Measurements from ENCODE around the gene PLLP. TPM values are rescaled to one million over a fixed set of nuclear protein-coding genes. Genes with fewer than 3 reads are reported as not detected.

PLLP gene
- total and polyA plus RNA-seq, 9 of the 15 experiments (the other 6 are each of a cell fraction or from before 2014, with no cell fraction given), result 0.09 to 0.96 (median 0.27) TPM

DNA sequence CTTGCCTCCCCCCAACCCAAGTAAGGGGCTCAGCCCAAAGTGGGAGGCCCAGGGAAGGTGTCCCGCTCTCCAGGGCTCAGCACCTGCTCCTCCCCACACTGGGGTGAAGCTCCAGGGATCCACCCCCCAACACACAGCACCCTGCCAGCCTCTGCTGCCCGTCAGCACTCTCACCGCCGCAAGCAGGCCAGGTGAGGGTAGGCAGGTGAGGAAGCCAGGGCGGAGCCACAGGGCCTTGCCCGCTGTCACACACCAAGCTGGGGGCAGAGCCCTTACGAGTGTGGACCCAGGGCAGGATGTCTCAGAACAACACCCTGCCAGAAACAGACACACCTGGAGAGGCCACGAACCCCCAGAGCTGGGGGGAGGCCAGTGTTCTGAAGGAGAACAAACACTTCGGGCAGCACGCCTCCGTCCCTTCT lies 19.5 kb downstream of the PLLP start:
- no peak for ATAC-seq
- H3K36me3 ChIP-seq (ENCODE audit: control insufficient read depth, insufficient read depth, low read length), result no peaks in the 10 kb centered on the region
- ChIA-PET CTCF (ENCODE audit: low intra/inter-chr PET ratio) (no interaction called here), POLR2A (interaction anchor here (0.6 to 1.9 kb wide), 2 partner anchors 10 to 14 kb away, joined by 3 to 6 read pairs; no protein-coding TSS in a partner anchor)
- intact Hi-C loops (cut with micrococcal nuclease) (no loop called here), in situ Hi-C loops (cut with MboI) (no loop called here)
- H3K9ac ChIP-seq (ENCODE audit: insufficient read depth in 1 of 2, low read depth in 2 of 2, low read length in 2 of 2), result peak overlapping the region in 1 of 2 experiments; percentile 69; a peak in 1 of 4 replicates
- DNase-seq (ENCODE audit: extremely low read depth in 1 of 4, low spot score in 3 of 4), result no peak
- no peaks in the 10 kb centered on the region for H4K20me1 ChIP-seq (replicated peaks; ENCODE audit: control insufficient read depth, insufficient read depth, low read length)
- H3K79me2 ChIP-seq (ENCODE audit: control insufficient read depth, insufficient read depth, low read length), result no peaks in the 10 kb centered on the region
- TF ChIP-seq ZNF589 (CRISPR knock-in tag; IDR thresholded peaks at IDR 0.05; ENCODE audit: low read depth) (no peak), PPARD (CRISPR knock-in tag; IDR thresholded peaks at IDR 0.05) (no peak), CXXC5 (CRISPR knock-in tag; IDR thresholded peaks at IDR 0.05) (no peak), ZBTB49 (CRISPR knock-in tag; IDR thresholded peaks at IDR 0.05; ENCODE audit: borderline replicate concordance) (no peak), ZFP30 (CRISPR knock-in tag; IDR thresholded peaks at IDR 0.05; ENCODE audit: borderline replicate concordance) (no peak), SIN3B (IDR thresholded peaks at IDR 0.05; ENCODE audit: low read depth) (no peak), PML (IDR thresholded peaks at IDR 0.05; ENCODE audit: low read length) (no peak), POLR2B (IDR thresholded peaks at IDR 0.05; ENCODE audit: low read depth, partially characterized antibody) (no peak), E2F3 (CRISPR knock-in tag; IDR thresholded peaks at IDR 0.05) (no peak), PTRF (tag; IDR thresholded peaks at IDR 0.05) (no peak), NELFE (IDR thresholded peaks at IDR 0.05; ENCODE audit: insufficient read depth, insufficient read length) (no peak), HNRNPL (IDR thresholded peaks at IDR 0.05; ENCODE audit: low read depth, low read length) (no peak), SMARCB1 (IDR thresholded peaks at IDR 0.05; ENCODE audit: insufficient read length, low read depth) (no peak), RFX5 (IDR thresholded peaks at IDR 0.05; ENCODE audit: low read depth, low read length) (no peak), ZNF165 (CRISPR knock-in tag; IDR thresholded peaks at IDR 0.05; ENCODE audit: borderline replicate concordance) (no peak)
- TF ChIP-seq, protein P1, sequence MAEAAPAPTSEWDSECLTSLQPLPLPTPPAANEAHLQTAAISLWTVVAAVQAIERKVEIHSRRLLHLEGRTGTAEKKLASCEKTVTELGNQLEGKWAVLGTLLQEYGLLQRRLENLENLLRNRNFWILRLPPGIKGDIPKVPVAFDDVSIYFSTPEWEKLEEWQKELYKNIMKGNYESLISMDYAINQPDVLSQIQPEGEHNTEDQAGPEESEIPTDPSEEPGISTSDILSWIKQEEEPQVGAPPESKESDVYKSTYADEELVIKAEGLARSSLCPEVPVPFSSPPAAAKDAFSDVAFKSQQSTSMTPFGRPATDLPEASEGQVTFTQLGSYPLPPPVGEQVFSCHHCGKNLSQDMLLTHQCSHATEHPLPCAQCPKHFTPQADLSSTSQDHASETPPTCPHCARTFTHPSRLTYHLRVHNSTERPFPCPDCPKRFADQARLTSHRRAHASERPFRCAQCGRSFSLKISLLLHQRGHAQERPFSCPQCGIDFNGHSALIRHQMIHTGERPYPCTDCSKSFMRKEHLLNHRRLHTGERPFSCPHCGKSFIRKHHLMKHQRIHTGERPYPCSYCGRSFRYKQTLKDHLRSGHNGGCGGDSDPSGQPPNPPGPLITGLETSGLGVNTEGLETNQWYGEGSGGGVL (CRISPR knock-in tag; IDR thresholded peaks at IDR 0.05), result no peak
- no peak overlapping the region for H2AFZ ChIP-seq (ENCODE audit: low read depth, low read length)
- H3K9me1 ChIP-seq (ENCODE audit: control insufficient read depth, insufficient read depth, low read length), result no peaks in the 10 kb centered on the region
- FAIRE-seq, result no peak
- H3K27me3 ChIP-seq (ENCODE audit: control insufficient read depth in 2 of 2, insufficient read depth in 2 of 2, low read length in 2 of 2), result no peaks in the 10 kb centered on the region
- H3K4me1 ChIP-seq (replicated peaks in 1 of 2; ENCODE audit: control insufficient read depth in 2 of 2, insufficient read depth in 2 of 2, low read length in 2 of 2), result peaks cover 44 to 53% of the 10 kb centered on the region in 2 experiments
- H3K27ac ChIP-seq (ENCODE audit: extremely low read depth, low read depth, low read length), result no peak overlapping the region
- H3K9me3 ChIP-seq (replicated peaks; ENCODE audit: control insufficient read depth, insufficient read depth, low read depth, low read length), result no peaks in the 10 kb centered on the region
- no TSS peak for BruUV-seq (replicated peaks)
- no peak overlapping the region for H3K4me2 ChIP-seq (ENCODE audit: insufficient read depth, low read length)
- no peak overlapping the region for H3K4me3 ChIP-seq
- 86% methylated on average over 7 of the region's 11 CpGs for WGBS (ENCODE audit: insufficient coverage, low coverage, missing lambda C conversion rate)

All from K562 (cell line).